G401 (cell line): Measurements from ENCODE around the gene MEAK7. TPM values are rescaled to one million over a fixed set of nuclear protein-coding genes. Genes with fewer than 3 reads are reported as not detected.

Source experiments
- DNase-seq: peaks from one replicate; pipeline ENCODE4 v3.0.0-alpha.2; 2015; ENCODE audit warnings: low spot score
- in situ Hi-C: cut with HindIII; loops from 2 replicates; pipeline ENCODE4 v1.10.0; 2016; ENCODE audit warnings: low sequenced_read_pairs, mixed read lengths
- total RNA-seq: library from RNA; depleted of rRNA; stranded (reverse); fragments of >200 nt; shearing (Covaris generic); gene quantifications from 2 replicates; pipeline ENCODE4 v1.2.3, GENCODE V29; 2014

The MEAK7 gene
- total RNA-seq, 1 experiment from 2014 or later: 16.5 TPM

DNA sequence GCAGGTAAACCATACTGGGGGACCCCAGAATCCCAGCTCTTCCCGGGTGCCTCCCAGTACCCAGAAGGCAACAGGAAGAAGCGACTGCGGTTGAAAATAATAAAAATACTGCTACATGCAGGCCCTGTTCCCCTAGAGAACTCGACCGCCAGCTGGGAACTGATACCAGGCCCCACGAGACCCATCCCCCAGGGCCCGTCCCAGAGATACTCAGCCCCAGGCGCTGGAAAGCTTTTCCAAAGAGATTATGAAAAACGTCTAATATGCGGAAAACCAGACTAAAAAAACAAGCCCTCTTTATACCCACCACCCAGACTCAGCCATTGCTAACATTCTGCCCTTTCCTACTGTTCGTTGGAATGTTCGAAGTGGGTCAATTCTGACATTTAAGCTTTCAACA, 12.9 kb upstream of the MEAK7 start:
- in situ Hi-C loops: no loop called here
- DNase-seq: no peak

DNA sequence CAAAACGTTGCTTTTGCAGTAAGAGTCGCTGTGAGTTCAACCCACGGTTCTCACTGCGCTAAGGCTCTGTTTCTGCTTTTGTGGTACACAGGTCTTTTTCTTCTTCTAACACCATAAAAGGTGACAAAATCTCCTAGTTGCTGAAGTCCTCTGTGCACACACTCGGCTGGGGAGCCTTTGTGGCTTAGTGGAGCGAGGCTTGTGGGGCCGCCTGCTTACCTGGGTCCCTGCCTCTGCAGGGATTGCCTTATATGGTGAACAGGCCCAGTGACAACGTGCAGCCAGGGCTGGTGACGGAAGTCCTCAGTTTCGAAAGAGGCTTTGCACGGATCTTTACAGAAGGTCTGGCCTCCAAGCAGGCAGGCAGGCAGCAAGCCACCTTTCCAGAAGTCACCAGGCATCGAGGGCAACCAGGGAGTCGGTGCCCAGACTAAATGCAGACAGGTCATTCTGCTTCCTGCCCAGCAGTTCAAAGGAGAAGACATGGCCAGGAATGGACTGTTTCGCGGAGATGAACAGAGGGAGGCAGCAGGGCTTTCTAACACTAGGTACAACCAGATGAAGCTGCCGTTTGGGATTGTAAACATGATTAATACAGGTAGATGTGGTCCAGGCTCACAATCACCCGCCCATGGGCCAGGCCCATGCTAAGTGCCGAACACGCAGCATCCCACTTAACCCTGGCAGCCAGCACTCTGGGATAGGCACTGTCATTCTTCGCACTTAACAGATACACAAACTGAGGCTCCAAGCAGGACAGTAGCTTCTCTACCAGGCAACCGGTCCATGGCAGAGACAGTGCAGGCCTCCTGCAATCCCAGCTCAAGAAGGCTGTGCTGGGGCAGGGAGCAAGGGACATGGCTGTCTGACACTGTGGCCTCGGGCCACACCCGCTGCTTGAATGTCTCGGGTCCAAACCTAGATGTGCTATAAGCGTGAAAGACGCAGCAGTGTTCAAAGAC, 10.7 kb upstream of the MEAK7 start:
- no peak for DNase-seq
- in situ Hi-C loops: no loop called here

DNA sequence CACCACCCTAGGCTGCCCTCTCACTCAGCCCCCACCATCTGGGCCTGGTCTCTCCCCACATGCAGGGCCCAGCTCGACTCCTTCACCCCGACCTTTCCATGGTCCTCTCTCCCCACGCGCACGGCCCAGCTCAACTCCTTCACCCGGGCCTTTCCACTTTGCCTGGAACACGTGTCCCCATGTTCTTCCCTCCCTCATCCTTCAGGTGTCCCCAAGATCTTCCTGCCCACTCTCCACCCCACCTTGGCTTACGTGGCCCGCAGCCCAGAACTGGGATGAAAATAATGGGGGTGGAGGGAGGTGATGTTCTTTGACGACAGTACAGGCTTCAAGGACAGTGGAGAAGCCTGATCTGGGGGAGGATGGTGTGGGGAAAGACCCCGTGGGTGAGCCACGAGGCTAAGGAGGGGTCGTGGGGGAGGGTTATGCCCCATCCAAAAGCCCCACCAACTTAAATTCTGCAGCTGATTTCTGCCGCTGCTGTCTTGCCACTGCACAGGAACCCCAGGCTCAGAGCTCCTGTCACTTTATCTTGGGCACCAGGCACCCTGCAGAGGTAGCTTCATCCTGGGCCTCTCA, 9.9 kb upstream of the MEAK7 start:
- DNase-seq: no peak

DNA sequence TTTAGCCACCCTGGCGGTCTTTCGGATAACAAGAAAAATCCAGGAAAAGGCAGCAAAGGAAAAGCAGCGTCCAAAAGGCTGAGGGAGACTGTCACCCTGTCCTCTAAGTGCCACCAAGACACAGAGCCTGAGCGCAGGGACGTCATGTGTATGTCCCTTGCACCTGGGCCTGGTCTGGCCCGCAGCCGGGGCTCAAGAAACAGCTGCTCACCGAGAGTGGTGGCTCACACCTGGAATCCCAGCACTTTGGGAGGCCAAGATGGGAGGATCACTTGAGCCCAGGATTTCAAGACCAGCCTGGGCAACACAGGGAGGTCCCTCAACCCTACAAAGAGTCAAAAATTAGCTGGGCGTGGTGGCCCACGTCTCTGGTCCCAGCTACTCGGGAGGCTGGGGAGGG, 9.2 kb upstream of the MEAK7 start:
- in situ Hi-C loops: no loop called here
- DNase-seq: no peak

More for the DNA sequence above, 9.9 kb upstream of the MEAK7 start:
- in situ Hi-C loops: no loop called here

DNA sequence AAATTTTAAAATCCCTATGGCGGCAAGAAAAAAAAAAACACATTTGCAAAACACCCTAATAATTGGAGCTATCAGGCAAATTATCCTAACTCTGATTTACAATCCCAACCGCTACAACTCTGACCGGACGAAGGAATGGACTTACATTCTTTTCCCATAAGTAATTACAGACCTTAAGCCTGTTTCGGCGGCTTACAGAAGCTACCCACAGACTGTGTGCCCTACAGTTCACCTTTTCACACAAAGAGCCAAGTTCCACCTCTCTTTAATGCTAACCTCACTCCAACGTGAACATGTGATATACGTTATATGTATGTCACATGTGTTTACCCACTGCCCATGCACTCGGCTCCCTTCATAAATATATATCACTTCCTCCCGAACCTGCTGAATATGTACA, 8.7 kb upstream of the MEAK7 start:
- DNase-seq: no peak

DNA sequence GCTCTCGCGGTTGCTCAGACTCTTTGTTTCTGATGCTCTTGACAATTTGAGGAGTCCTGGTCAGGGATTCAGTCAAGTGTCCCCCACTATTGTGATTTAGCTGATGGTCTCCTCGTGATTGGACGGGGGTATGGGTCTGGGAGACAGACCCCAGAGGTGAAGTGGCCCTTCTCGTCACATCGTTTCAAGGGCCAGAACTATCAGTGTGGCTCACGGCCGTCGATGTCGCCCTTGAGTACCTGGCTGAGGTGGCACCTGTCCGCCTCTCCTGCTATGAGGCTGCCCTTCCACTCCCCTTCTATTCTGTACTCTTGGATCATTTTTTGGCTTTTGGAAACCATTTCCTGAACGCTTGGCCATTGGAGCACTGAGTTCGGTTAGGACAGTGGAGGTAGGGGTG, 7.4 kb upstream of the MEAK7 start:
- DNase-seq: no peak
- in situ Hi-C loops: no loop called here

More for the DNA sequence above, 8.7 kb upstream of the MEAK7 start:
- in situ Hi-C loops: no loop called here

DNA sequence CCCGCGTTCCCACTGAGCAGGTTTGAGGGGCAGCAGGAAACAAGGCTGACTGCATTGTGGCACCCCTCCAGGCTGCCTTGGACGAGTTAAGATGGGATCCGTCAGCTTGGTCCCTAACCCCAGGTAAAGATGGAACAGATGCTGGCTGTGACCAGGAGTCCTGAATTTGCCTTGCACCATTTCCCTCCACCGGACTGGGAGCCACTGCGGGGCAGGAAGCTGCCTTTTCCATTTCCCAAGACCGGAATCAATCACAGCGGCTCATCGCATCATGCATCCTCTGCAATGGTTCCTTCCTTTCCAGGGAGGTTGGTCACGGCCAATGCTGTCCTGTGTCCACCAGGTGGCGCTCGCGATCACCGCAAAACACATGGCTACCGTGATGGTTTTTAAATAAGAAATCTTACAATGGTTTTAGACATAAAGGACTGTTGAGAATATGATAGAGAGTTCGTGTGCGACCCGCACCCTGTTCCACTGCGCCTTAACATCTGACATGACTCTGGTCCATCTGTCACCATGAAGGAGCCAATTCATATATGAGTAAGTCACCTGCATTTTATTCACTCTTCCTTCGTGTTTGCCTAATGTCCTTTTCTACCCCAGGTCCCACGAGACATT, 6.8 kb upstream of the MEAK7 start:
- peak; percentile 92 for DNase-seq
- in situ Hi-C loops: no loop called here

DNA sequence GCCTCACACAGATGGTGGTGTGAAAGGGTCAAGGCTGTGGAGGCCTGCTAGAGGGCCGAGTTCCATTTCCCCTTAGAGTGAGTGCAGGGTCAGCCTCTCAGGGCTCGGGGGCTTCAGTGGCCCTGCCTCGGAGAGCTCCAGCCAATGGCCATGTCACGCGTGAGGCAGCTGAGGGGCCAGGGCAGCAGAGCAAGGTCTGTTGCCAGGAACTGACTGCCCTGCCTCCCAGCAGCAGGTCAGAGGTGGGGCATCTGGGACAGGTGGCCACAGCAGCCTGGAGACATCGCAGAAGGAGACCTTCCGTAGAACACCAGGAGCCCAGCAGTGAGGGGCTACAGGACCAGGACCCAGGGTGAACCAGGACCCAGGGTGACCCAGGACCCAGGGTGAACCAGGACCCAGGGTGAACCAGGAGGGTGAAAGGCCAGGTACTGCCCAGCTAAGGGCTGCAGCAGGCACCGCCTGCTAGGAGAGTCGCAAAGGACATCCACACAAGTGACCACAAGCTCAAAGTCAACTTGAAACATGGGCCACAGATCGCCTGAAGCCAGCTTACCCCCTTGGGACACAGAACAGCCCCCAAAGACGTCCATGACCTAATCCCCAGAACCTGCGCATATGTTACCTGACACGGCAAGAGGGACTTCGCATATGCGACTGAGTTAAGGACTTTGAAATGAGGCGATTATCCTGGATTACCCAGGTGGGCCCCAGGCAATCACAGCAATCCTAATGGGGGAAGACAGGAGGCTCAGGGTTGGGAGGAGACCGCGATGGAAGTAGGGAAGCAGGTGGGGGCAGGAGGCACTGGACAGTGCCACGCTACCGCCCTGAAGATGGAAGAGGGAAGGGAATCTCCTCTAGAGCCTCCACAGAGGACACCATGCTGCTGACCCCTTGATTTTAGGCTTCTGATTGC, 4.8 kb upstream of the MEAK7 start:
- DNase-seq: no peak
- in situ Hi-C loops: no loop called here

DNA sequence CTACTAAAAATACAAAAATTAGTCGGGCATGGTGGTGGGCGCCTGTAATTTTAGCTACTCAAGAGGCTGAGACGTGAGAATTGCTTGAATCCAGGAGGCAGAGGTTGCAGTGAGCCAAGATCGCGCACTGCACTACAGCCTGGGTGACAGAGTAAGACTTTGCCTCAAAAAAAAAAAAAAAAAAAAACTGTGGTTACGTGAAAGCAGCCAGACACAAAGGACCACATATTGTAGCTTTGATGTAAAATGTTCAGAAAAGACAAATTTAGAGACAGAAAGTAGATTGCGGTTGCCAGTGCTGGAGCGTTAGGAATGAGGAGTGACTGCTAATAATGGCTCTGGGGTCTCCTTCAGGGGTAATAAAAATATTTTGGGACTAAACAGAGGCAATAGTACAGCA, 4.0 kb upstream of the MEAK7 start:
- DNase-seq: no peak
- in situ Hi-C loops: no loop called here

DNA sequence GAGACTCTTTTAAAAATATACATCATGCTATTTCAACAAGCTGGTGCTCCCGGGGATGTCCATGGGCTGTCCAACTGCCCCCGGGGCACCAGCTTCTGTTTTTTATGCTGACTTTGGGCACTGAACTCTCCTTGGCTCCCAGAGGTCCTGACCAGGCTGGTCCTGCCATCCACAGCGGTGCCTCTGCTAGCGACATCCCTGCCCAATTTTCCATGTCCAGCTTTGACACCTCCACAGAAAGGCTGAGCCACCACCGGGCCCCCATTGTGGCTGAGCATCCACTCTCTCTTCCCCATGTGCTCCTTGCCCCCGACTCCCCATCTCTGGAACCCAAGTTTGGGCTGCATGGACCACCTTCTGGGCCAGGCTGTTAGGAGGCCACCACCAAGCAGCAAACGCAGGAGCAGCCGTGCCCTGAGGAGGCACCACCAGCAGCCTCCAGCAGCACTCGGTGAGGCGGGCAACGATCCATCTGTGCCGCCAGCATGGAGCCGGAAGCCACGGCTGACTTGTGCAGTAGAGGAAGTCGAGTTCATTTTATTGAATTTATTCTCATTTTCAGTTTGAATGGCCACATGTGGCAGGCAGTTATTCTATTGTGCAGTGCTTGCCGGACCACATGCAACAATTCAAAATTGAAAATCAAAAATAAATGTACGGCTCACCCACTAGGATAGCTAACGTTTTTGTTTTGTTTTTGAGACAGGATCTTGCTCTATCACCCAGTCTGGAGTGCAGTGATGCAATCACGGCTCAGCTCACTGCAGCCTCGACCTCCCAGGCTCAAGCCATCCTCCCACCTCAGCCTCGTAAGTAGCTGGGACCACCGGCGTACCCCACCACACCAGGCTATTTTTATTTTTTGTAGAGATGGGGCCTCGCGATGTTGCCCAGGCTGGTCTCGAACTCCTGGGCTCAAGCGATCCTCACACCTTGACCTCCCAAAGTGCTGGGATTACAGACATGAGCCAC, 2.8 kb upstream of the MEAK7 start:
- DNase-seq: peak; percentile 48
- in situ Hi-C loops: no loop called here

DNA sequence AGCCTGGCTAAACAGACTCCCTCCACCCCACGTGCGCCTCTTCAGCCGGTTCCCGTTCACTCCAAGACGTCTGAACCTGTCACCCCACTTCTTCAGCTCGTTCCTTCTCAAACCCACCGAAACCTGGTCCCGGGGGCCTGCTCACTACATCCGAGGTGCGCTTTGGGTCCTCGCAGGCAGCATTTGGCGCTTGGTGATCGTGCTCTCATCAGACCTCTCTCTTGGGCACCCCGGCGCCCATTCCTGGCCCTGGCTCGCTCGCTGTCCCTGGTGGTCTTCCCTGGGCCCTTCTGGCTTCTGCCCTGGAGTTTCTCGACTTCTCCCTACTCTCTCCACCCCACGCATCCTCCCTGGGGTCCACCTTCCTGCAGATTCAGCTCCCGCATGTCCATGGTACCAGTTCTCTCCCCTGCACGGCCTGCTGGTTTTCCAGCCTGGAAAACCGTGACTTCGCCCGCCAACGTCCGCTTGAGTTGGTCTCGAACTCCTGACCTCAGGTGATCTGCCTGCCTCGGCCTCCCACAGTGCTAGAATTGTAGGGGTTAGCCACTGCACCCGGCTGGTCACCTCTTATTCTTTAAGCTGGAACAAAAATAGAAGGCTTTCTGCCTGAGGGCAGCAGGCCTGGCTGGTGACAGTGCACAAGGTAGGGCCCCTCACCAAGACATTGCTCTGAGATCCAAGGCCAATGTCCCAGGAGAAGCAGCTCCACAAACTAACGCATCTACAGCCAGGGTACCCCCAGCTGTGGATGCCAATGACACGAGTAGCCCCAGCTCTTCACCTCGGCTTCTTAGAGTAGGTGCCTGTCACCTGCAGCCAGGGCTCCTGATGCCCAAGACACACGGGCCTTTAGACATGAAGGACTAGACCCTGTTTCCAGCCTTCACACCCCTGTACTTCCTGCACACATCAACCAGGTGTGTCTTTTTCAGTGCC, 1.1 kb upstream of the MEAK7 start:
- in situ Hi-C loops: no loop called here
- DNase-seq: no peak

DNA sequence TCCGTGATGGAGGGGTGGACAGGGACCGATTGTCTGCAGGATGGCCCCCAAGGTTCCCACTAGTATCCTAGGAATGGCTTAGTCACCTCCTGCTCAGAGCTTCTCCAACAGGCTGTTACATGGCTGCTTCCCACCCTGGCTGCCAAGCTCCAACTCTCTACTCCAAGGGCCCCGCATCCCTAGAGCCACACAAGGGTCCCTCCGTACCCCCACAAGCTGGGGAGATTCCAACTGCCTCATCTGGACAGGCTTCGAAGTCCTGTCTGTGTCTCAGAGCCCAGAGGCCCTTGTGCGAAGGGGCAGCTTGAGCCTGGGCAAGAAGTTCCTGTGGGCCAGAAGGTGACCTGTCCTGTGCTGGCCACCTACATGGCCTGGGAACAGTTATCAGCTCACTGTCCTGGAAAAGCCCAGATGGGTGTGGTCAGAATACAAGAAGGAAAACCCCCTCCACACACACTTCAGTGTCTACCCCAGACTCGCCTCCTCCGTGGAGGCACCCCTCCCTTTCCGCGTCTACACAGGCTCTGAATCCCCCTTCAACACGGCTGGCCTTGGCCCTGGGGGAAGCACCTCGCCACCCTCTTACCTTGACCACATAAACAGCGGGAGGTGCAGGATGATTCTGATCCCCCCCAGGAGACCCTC, 586 bp downstream of the MEAK7 start:
- peak; percentile 35 for DNase-seq
- in situ Hi-C loops: no loop called here

DNA sequence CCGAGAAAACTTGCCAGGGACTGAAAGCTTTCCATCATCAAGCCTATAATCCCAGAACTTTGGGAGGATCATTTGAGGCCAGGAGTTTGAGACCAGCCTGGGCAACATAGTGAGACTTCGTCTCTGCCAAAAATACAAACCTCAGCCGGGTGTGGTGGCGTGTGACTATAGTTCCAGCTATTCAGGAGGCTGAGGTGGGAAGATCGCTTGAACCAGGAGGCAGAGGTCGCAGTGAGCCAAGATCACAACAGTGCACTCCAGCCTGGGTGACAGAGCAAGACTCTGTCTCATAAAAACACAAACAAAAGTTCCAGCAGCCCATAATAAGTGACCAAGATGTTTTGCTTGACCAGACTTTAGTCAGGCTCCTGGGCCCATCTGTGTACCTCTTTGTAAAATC, 1.9 kb downstream of the MEAK7 start:
- in situ Hi-C loops: no loop called here
- no peak for DNase-seq

DNA sequence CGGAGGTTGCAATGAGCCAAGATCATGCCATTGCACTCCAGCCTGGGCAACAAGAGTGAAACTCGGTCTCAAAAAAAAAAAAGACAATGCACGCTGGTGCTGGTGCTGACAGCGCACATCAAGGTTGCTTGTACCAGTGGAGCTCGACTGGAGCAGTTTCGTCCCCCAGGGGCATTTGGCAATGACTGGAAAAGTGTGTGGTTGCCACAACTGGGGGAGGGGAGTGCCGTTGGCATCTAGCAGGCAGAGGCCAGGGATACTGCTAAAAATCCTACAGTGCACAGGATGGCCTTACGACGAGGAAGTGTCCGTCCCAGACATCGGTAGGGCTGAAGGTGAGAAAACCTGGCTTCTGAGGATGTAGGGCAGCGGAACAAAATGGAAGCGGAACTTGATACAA, 2.4 kb downstream of the MEAK7 start:
- DNase-seq: no peak
- in situ Hi-C loops: no loop called here

DNA sequence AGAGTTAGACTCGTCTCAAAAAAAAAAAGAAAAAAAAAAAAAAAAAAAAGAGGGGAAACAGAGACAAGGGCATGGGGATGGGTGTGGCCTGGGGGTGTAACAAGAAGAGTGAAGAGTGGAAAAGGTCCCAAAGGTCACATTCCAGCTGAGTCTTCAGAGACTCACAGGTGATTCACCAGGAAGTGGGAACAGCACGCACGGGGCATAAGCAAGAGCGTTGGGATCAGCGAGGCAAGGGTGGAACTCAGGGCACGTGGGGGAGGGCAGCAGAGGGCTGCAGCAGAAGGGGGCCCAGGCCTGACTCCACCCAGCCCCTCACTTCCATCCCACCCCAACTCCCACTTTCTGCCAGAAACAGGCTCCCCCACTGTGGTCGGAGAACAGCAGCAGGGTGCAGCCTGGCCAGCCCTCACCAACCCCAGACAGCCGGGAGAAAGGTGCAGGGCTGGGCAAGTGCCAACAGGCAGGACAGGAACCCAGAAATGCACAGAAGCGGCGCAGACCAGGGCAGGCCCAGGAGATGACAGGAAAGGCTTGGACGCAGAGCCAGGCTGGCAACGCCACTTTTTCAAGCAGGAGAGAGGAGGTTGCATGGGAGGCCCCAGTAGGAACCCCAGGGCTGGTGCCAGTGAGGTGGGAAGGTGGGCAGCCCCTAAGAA, 3.3 kb downstream of the MEAK7 start:
- no peak for DNase-seq
- in situ Hi-C loops: no loop called here

DNA sequence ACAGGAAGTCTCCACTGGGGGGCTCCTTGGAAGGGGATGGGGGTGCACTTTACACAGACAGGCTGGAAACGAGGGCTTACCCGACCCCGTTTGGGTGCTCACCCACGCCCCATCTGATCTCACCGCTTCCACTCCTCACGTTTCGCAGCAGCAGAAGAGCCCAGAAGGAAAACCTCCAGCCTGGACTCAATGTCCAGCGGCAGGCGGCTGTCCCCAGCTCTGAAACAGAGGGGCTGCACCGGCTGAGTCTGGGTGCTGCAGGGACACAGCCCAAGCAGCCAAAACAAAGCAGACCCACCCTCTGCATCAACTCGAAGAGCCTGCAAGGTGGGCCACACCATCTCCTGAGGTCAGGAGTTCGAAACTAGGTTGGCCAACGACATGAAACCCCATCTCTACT, 3.9 kb downstream of the MEAK7 start:
- in situ Hi-C loops: no loop called here
- no peak for DNase-seq
